PC-3 (cell line): ENCODE measurements around the gene SEMA5A.

Experiments
- CTCF ChIP-seq: fragments of 300-600 bp; sonication (generic); conservative IDR thresholded peaks from 2 replicates; pipeline ENCODE4 v1.5.1; 2017; ENCODE audit warnings: antibody characterized with exemption, low read depth, mild to moderate bottlenecking, low read length
- EZH2phosphoT487 ChIP-seq: fragments of 300-600 bp; sonication (generic); IDR thresholded peaks from 2 replicates; pipeline ENCODE4 v1.6.1; 2018; ENCODE audit warnings: mild to moderate bottlenecking, antibody characterized with exemption, low read length, borderline replicate concordance

- TF ChIP-seq CTCF (no peak), EZH2phosphoT487 (no peak)
Observed at GRCh38 chr5:9056046-9056445, 489.8 kb downstream of the SEMA5A start.
